Gastrocnemius medialis (tissue), 4 donors: ENCODE results near the gene REL. TPM values are rescaled to one million over a fixed set of nuclear protein-coding genes. Genes with fewer than 3 reads are reported as not detected.
"Not testable (repeated sequence)": the region's sequence is repeated elsewhere in the genome, so short reads cannot be mapped to it uniquely, and the experiment has no call there.

ENCODE experiments used
- ATAC-seq, 2 donors: fragments of 150-250 bp; one replicate each; pipeline ENCODE4 v1.9.1; 2016
- DNase-seq, 2 donors: peaks; one replicate each; pipeline ENCODE4 v3.0.0-alpha.2; 2019
- H3K27ac ChIP-seq, 4 donors: fragments of 200-600 bp; sonication (generic); 1 replicate in 1 of 4; 2 replicates in 3 of 4; pipeline ENCODE4 v1.5.1; 2016 to 2018; ENCODE audit warnings: mild to moderate bottlenecking in 2 of 4, moderate library complexity in 1 of 4
- H3K27me3 ChIP-seq, 3 donors: fragments of 200-600 bp; sonication (generic) in 2 of 3; 1 replicate in 1 of 3; 2 replicates in 2 of 3; pipeline versions ENCODE4 v1.5.1 to v1.6.0; 2016 to 2019; ENCODE audit warnings: mild to moderate bottlenecking in 1 of 3, moderate library complexity in 1 of 3
- H3K36me3 ChIP-seq, 2 donors: fragments of 200-600 bp; sonication (generic) in 1 of 2; one replicate each; pipeline ENCODE4 v1.5.1; 2017 to 2018
- H3K4me1 ChIP-seq, 2 donors: fragments of 200-600 bp; sonication (generic) in 1 of 2; one replicate each; pipeline ENCODE4 v1.5.1; 2016 to 2017; ENCODE audit warnings: mild to moderate bottlenecking in 2 of 2
- H3K4me3 ChIP-seq, 4 donors: fragments of 200-600 bp; sonication (generic) in 3 of 4; 1 replicate in 1 of 4; 2 replicates in 3 of 4; pipeline ENCODE4 v1.5.1; 2016 to 2019; ENCODE audit warnings: mild to moderate bottlenecking in 2 of 4
- H3K9me3 ChIP-seq, 3 donors: fragments of 200-600 bp; sonication (generic) in 2 of 3; 1 replicate in 1 of 3; 2 replicates in 2 of 3; pipeline ENCODE4 v1.5.1; 2016 to 2019
- CTCF ChIP-seq, 5 experiments: fragments of 450-650 bp in 3 of 5; fragments of 200-600 bp in 2 of 5; sonication (generic) in 2 of 5; IDR thresholded peaks in 4 of 5; conservative IDR thresholded peaks in 1 of 5; 1 replicate in 4 of 5; 2 replicates in 1 of 5; pipeline ENCODE4 v1.5.1; 2016 to 2019; ENCODE audit warnings: antibody characterized with exemption in 5 of 5, mild to moderate bottlenecking in 3 of 5, moderate library complexity in 3 of 5
- POLR2A ChIP-seq, 2 donors: fragments of 450-650 bp; IDR thresholded peaks; one replicate each; pipeline ENCODE4 v1.6.1; 2017; ENCODE audit warnings: antibody characterized with exemption in 2 of 2, mild to moderate bottlenecking in 2 of 2, moderate library complexity in 2 of 2
- in situ Hi-C, 4 donors: fragments of 200-750 bp; cut with MboI; loops; one replicate each; pipeline versions ENCODE4 v1.15.0 to v1.8.0; 2017; ENCODE audit warnings: low sequenced_read_pairs in 4 of 4
- intact Hi-C: fragments of 100-400 bp; cut with DNase I; formaldehyde crosslinking; loops from one replicate; pipeline ENCODE4 v1.15.1; 2023; ENCODE audit warnings: low total_unique reads
- total RNA-seq, 4 donors: library from RNA; depleted of rRNA; stranded (reverse); fragments of >200 nt; gene quantifications; one replicate each; pipeline versions ENCODE4 v1.1.0 to v1.2.3, GENCODE V29; 2016

The REL gene
- total RNA-seq, 4 donors from 2014 or later = 4.2 to 7.6 (median 5.4) TPM

- H3K27ac ChIP-seq = no peak overlapping the region
- in situ Hi-C loops = no loop called here
- no peaks in the 10 kb centered on the region for H3K4me1 ChIP-seq
- DNase-seq = no peak
- intact Hi-C loops = no loop called here
- peaks cover 0 to 12% of the 10 kb centered on the region in 2 donors for H3K36me3 ChIP-seq
- no peaks in the 10 kb centered on the region for H3K9me3 ChIP-seq
- no peaks in the 10 kb centered on the region for H3K27me3 ChIP-seq
- H3K4me3 ChIP-seq = no peak overlapping the region
- ATAC-seq = no peak
- TF ChIP-seq POLR2A (IDR thresholded peaks at IDR 0.05) (no peak), CTCF (IDR thresholded peaks at IDR 0.05 in 4 of 5, conservative IDR thresholded peaks at IDR 0.05 in 1 of 5) (no peak)
Measured at GRCh38 chr2:60907329-60907728, 26.0 kb downstream of the REL start.

- TF ChIP-seq POLR2A (IDR thresholded peaks at IDR 0.05) (no peak), CTCF (IDR thresholded peaks at IDR 0.05 in 4 of 5, conservative IDR thresholded peaks at IDR 0.05 in 1 of 5) (no peak)
- intact Hi-C loops (no loop called here), in situ Hi-C loops (no loop called here)
- Histone ChIP-seq H3K27me3 (no peaks in the 10 kb centered on the region), H3K4me3 (no peak overlapping the region), H3K4me1 (no peaks in the 10 kb centered on the region), H3K27ac (no peak overlapping the region), H3K9me3 (no peaks in the 10 kb centered on the region), H3K36me3 (peaks cover 0 to 43% of the 10 kb centered on the region in 2 donors)
- DNase-seq (no peak), ATAC-seq (no peak)
Measured at GRCh38 chr2:60925994-60926740, 44.8 kb downstream of the REL start.

GRCh38 chr2:60926741-60927552, 45.6 kb downstream of the REL start:
- H3K27ac ChIP-seq = no peak overlapping the region
- no peaks in the 10 kb centered on the region for H3K4me1 ChIP-seq
- intact Hi-C loops (no loop called here), in situ Hi-C loops (no loop called here)
- H3K27me3 ChIP-seq = no peaks in the 10 kb centered on the region
- DNase-seq = no peak
- H3K4me3 ChIP-seq = no peak overlapping the region
- no peak for ATAC-seq
- H3K36me3 ChIP-seq = peaks cover 0 to 35% of the 10 kb centered on the region in 2 donors
- no peaks in the 10 kb centered on the region for H3K9me3 ChIP-seq
- TF ChIP-seq CTCF (IDR thresholded peaks at IDR 0.05 in 4 of 5, conservative IDR thresholded peaks at IDR 0.05 in 1 of 5) = no peak
- no peak for TF ChIP-seq POLR2A (IDR thresholded peaks at IDR 0.05)

- H3K9me3 ChIP-seq, H3K27me3 ChIP-seq, H3K4me3 ChIP-seq, in situ Hi-C loops, intact Hi-C loops, H3K36me3 ChIP-seq, H3K27ac ChIP-seq, ATAC-seq, DNase-seq: not testable (repeated sequence)
- peaks cover 14 to 20% of the 10 kb centered on the region in 2 donors for H3K4me1 ChIP-seq
Measured at GRCh38 chr2:60932061-60932460, 50.7 kb downstream of the REL start.

GRCh38 chr2:60932954-60933353, 51.6 kb downstream of the REL start:
- no peaks in the 10 kb centered on the region for H3K27me3 ChIP-seq
- TF ChIP-seq POLR2A (IDR thresholded peaks at IDR 0.05) (no peak), CTCF (IDR thresholded peaks at IDR 0.05 in 4 of 5, conservative IDR thresholded peaks at IDR 0.05 in 1 of 5) (no peak)
- H3K4me1 ChIP-seq = peaks cover 14 to 20% of the 10 kb centered on the region in 2 donors
- in situ Hi-C loops = no loop called here
- no peaks in the 10 kb centered on the region for H3K9me3 ChIP-seq
- ATAC-seq = no peak
- intact Hi-C loops = no loop called here
- H3K36me3 ChIP-seq = no peaks in the 10 kb centered on the region
- H3K27ac ChIP-seq = no peak overlapping the region
- no peak for DNase-seq
- no peak overlapping the region for H3K4me3 ChIP-seq
